Activated T-helper 9 cell treated with anti-CD3 and anti-CD28 coated beads, Interleukin-2, amount 50 U/mL, for 16 hours (primary cell): ENCODE results near the gene NLN.

Experiments used
- DNase-seq: peaks from one replicate; pipeline ENCODE4 v3.0.0-alpha.2; 2020; ENCODE audit warnings: low read depth

Gene NLN

GRCh38 chr5:65873181-65873750 lies 151.3 kb downstream of the NLN start:
- no peak for DNase-seq

DNA sequence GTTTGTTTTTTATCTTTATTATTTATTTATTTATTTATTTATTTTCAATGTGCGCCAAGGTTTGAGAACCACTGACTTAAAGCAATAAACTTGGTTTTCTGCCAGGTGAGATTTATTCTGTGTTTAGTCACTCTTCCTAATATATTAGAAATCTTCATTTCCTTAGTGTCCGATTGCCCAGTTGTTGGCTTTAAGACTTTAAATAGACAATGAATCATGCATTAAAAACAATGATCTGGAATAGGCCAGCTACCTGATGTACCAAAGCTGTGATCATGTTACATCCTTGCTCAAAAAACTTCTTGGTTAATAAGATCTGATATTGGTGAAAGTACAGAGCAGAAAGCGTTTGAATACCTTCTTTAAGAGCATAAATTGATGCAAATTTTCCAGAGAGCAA lies 152.2 kb downstream of the NLN start:
- DNase-seq, result no peak

DNA sequence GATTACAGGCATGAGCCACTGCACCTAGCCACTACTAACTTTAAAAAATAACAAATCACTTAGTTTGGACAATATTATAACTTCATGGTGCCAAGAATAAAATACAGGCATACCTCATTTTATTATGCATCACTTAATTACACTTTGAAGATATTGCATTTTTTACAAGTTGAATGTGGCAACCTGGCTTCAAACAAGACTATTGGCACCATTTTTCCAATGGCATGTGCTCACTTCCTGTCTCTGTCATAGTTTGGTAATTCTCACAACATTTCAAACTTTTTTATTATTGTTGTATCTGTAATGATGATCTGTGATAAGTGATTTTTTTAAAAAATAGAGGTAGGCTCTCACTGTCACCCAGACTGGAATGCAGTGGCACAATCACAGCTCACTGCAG lies 154.5 kb downstream of the NLN start:
- no peak for DNase-seq

DNA sequence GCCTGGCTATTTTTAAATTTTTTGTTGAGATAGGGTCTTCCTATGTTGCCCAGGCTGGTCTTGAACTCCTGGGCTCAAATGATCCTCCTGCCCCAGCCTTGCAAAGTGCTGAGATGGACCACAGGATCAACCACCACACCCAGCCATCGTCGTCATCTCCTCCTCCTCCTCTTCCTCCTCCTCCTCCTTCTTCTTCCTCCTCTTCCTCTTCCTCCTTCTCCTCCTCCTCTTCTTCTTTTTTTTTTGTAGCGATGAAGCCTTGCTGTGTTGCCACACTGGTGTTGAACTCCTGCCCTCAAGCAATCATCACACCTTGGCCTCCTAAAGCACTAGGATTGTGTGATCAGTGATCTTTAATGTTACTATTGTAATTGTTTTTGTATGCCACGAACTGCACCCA lies 155.0 kb downstream of the NLN start:
- DNase-seq, result no peak
